Measurements from ENCODE around the gene BICDL2.

GRCh38 chr16:2992383-2993081, 44.2 kb downstream of the BICDL2 start:
- TF ChIP-seq SAP30 (IDR thresholded peaks at IDR 0.05; ENCODE audit: insufficient read depth, insufficient replicate concordance, low read length) (no peak), CTCF (IDR thresholded peaks at IDR 0.05; ENCODE audit: control extremely low read depth in 1 of 3, insufficient read depth in 1 of 3, low read depth in 1 of 3, low read length in 3 of 3) (no peak), SRF (IDR thresholded peaks at IDR 0.05; ENCODE audit: low read depth, low read length) (no peak), BRCA1 (IDR thresholded peaks at IDR 0.05; ENCODE audit: low read depth, low read length) (no peak), KDM1A (IDR thresholded peaks at IDR 0.05; ENCODE audit: borderline replicate concordance, low read length) (no peak), EGR1 (IDR thresholded peaks at IDR 0.05; ENCODE audit: borderline replicate concordance, low read depth, low read length) (no peak), NRF1 (IDR thresholded peaks at IDR 0.05; ENCODE audit: low read depth, low read length) (no peak), POLR2AphosphoS5 (IDR thresholded peaks at IDR 0.05; ENCODE audit: low read depth, low read length) (no peak), TCF12 (IDR thresholded peaks at IDR 0.05; ENCODE audit: low read depth, low read length) (no peak)

All from H1 (cell line).